Activated CD8-positive, alpha-beta memory T cell treated with anti-CD3 and anti-CD28 coated beads for 36 hours (primary cell): Measurements from ENCODE around the gene PEX11B. TPM values are rescaled to one million over a fixed set of nuclear protein-coding genes. Genes with fewer than 3 reads are reported as not detected.
"Not testable (repeated sequence)": the region's sequence is repeated elsewhere in the genome, so short reads cannot be mapped to it uniquely, and the experiment has no call there.

Source experiments
- CTCF ChIA-PET: fragments of 350-600 bp; sonication (Branson Sonifier 250); formaldehyde crosslinking; loops from one replicate; lab custom pipeline; 2021; ENCODE audit warnings: antibody characterized with exemption; lab: Charles Lee
- POLR2A ChIA-PET: fragments of 350-600 bp; sonication (Branson Sonifier 250); formaldehyde crosslinking; loops from one replicate; lab custom pipeline; 2021; ENCODE audit warnings: antibody characterized with exemption; lab: Charles Lee
- total RNA-seq, 2 experiments: library from RNA; stranded (reverse); gene quantifications; one replicate each; pipeline ENCODE4 v1.2.3, GENCODE V29; 2021

The PEX11B gene
- total RNA-seq, 2 experiments from 2014 or later = 33.6 to 34.0 TPM

- ChIA-PET POLR2A (interaction anchor here (0.6 to 2.5 kb wide), 12 partner anchors 12 to 163 kb away, joined by 3 to 34 read pairs (median 4); partner anchors contain the start of genes NUDT17, PEX11B, PIAS3 and RBM8A), CTCF (interaction anchor here (0.5 to 2.1 kb wide), 8 partner anchors 20 to 526 kb away, joined by 3 to 8 read pairs (median 4); partner anchors contain the start of genes NUDT17, PIAS3 and RBM8A)
Measured at GRCh38 chr1:145957443-145958319, 39.2 kb upstream of the PEX11B start, which contains the start of gene LIX1L. Gene LIX1L (minus strand): TSS chr1:145958017. CDS start chr1:145957927, 90 bp downstream.

GRCh38 chr1:145956781-145957442 lies 38.4 kb upstream of the PEX11B start:
- ChIA-PET POLR2A (interaction anchor here (1.3 to 2.5 kb wide), 3 partner anchors 17 to 41 kb away, joined by 3 to 34 read pairs (median 5); partner anchors contain the start of gene RBM8A), CTCF (interaction anchor here (1.8 to 2.1 kb wide), 2 partner anchors 26 to 30 kb away, joined by 6 to 8 read pairs; partner anchors contain the start of gene RBM8A)

- ChIA-PET POLR2A (interaction anchor here (2.5 kb wide), 1 partner anchor 29 kb away, joined by 34 read pairs; the partner anchor contains the start of gene RBM8A), CTCF (no interaction called here)
Measured at GRCh38 chr1:145956361-145956760, 37.8 kb upstream of the PEX11B start.

GRCh38 chr1:145955436-145955835 lies 36.9 kb upstream of the PEX11B start:
- CTCF ChIA-PET = interaction anchor here (1.0 to 1.2 kb wide), 2 partner anchors 25 to 110 kb away, joined by 3 to 4 read pairs; partner anchors contain the start of gene NUDT17
- POLR2A ChIA-PET = interaction anchor here (0.6 to 0.9 kb wide), 2 partner anchors 28 to 31 kb away, joined by 3 to 5 read pairs; partner anchors contain the start of gene RBM8A

- ChIA-PET POLR2A (interaction anchor here (0.5 to 0.6 kb wide), 3 partner anchors 72 to 1588 kb away, joined by 3 to 7 read pairs (median 4); partner anchors contain the start of gene BCL9), CTCF (no interaction called here)
Measured at GRCh38 chr1:145953861-145954260, 35.3 kb upstream of the PEX11B start.

- POLR2A ChIA-PET = no interaction called here
- CTCF ChIA-PET = interaction anchor here (0.7 to 1.3 kb wide), 2 partner anchors 19 to 22 kb away, joined by 4 to 5 read pairs; no protein-coding TSS in a partner anchor
Measured at GRCh38 chr1:145952903-145953302, 34.4 kb upstream of the PEX11B start.

- ChIA-PET CTCF (interaction anchor here (1.3 kb wide), 1 partner anchor 41 kb away, joined by 3 read pairs; no protein-coding TSS in a partner anchor), POLR2A (interaction anchor here (0.6 kb wide), 1 partner anchor 23 kb away, joined by 4 read pairs; no protein-coding TSS in a partner anchor)
Measured at GRCh38 chr1:145951526-145951925, 33.0 kb upstream of the PEX11B start.

- POLR2A ChIA-PET = interaction anchor here (0.6 kb wide), 1 partner anchor 11 kb away, joined by 8 read pairs; no protein-coding TSS in a partner anchor
Measured at GRCh38 chr1:145949219-145949618, 30.7 kb upstream of the PEX11B start.

GRCh38 chr1:145947551-145947950 lies 29.0 kb upstream of the PEX11B start:
- CTCF ChIA-PET = no interaction called here
- POLR2A ChIA-PET = no interaction called here

More at GRCh38 chr1:145949219-145949618, 30.7 kb upstream of the PEX11B start:
- CTCF ChIA-PET = interaction anchor here (0.6 kb wide), 1 partner anchor 14 kb away, joined by 3 read pairs; no protein-coding TSS in a partner anchor

GRCh38 chr1:145946477-145946986 lies 28.0 kb upstream of the PEX11B start:
- ChIA-PET POLR2A (no interaction called here), CTCF (no interaction called here)

GRCh38 chr1:145944532-145944931 lies 26.0 kb upstream of the PEX11B start:
- ChIA-PET CTCF (no interaction called here), POLR2A (interaction anchor here (0.6 kb wide), 1 partner anchor 16 kb away, joined by 4 read pairs; no protein-coding TSS in a partner anchor)

GRCh38 chr1:145942871-145943270 lies 24.4 kb upstream of the PEX11B start:
- POLR2A ChIA-PET = no interaction called here
- CTCF ChIA-PET = interaction anchor here (0.6 to 1.2 kb wide), 3 partner anchors 20 to 104 kb away, joined by 3 to 4 read pairs (median 3); no protein-coding TSS in a partner anchor

GRCh38 chr1:145942405-145942804 lies 23.9 kb upstream of the PEX11B start:
- ChIA-PET POLR2A (no interaction called here), CTCF (interaction anchor here (1.2 kb wide), 2 partner anchors 19 to 21 kb away, joined by 3 to 4 read pairs; no protein-coding TSS in a partner anchor)

- POLR2A ChIA-PET = no interaction called here
- CTCF ChIA-PET = interaction anchor here (1.5 kb wide), 1 partner anchor 40 kb away, joined by 3 read pairs; no protein-coding TSS in a partner anchor
Measured at GRCh38 chr1:145937436-145937835, 18.9 kb upstream of the PEX11B start.

GRCh38 chr1:145936247-145936646 lies 17.7 kb upstream of the PEX11B start:
- ChIA-PET CTCF (interaction anchor here (1.1 kb wide), 1 partner anchor 9 kb away, joined by 3 read pairs; the partner anchor contains the start of gene RBM8A), POLR2A (interaction anchor here (1.3 kb wide), 1 partner anchor 28 kb away, joined by 3 read pairs; the partner anchor contains the start of genes ANKRD34A and POLR3GL)

GRCh38 chr1:145935708-145936107 lies 17.2 kb upstream of the PEX11B start:
- ChIA-PET POLR2A (interaction anchor here (1.3 kb wide), 1 partner anchor 29 kb away, joined by 3 read pairs; the partner anchor contains the start of genes ANKRD34A and POLR3GL), CTCF (interaction anchor here (1.1 kb wide), 1 partner anchor 8 kb away, joined by 3 read pairs; the partner anchor contains the start of gene RBM8A)

GRCh38 chr1:145932522-145933009 lies 14.0 kb upstream of the PEX11B start:
- CTCF ChIA-PET = interaction anchor here (0.7 to 1.2 kb wide), 2 partner anchors 57 to 86 kb away, joined by 3 read pairs; no protein-coding TSS in a partner anchor
- POLR2A ChIA-PET = not testable (repeated sequence)
